GM12873 (cell line): ENCODE measurements around the gene VAMP2.

Experiments
- CTCF ChIP-seq: IDR thresholded peaks from 2 replicates; pipeline ENCODE4 v1.5.1; 2012; ENCODE audit warnings: low read depth, mild to moderate bottlenecking, moderate library complexity, low read length, control low read depth; ENCODE audit not compliant: insufficient read depth; ENCODE audit errors: missing control alignments

Gene VAMP2

DNA sequence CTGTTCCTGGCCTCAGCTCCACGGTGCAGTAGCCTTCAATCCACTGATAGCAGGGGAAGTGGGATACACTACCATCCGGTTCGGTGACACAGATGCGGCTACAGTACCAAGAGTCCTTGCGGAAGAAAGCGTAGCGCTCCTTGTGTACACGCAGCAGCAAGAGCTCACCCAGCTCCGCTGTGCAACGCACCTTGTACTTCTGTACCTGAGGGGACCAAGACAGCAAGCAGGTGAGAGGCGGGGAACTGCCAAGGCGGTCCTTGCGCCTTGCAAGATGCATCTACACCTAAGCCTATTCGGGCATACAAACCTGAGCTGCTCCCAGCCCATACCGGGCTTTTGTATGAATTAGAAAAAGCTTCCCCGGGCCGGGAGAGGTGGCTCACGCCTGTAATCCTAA, 46.0 kb downstream of the VAMP2 start:
- no peak for TF ChIP-seq CTCF

GRCh38 chr17:8110907-8111306, 51.8 kb downstream of the VAMP2 start:
- no peak for TF ChIP-seq CTCF

DNA sequence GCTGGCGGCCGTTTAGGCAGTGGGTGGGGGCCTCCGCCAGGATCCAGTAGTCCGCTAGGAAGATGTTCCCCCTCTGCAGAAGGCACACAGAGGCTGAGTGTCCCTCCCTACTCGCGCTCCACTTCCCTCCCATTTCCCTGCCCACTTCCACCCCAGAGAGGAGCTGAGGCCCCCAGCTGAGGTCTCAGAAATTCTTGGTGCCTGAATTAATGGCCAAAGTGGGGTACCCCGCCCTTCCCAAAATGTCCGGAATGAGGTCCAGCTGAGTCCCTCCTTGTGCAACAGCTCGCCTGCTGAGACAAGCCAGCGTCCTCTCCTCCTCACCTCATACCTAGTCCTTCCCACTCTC, 52.3 kb downstream of the VAMP2 start:
- TF ChIP-seq CTCF: no peak

- TF ChIP-seq CTCF: peak; percentile 93
Measured at GRCh38 chr17:8109661-8110455, 52.9 kb downstream of the VAMP2 start.
